GM23338 (cell line): ENCODE data around the gene TIE1. TPM values are rescaled to one million over a fixed set of nuclear protein-coding genes. Genes with fewer than 3 reads are reported as not detected.

Source experiments
- ATAC-seq: fragments of 200-7000 bp; cut with Tn5 transposase; 3 replicates; pipeline ENCODE4 v1.9.1; 2020
- DNase-seq: peaks from one replicate; pipeline ENCODE4 v3.0.0-alpha.2; 2015; ENCODE audit warnings: low spot score
- H2AFZ ChIP-seq: fragments of 200-600 bp; sonication (generic); 2 replicates; pipeline ENCODE4 v1.8.0; 2016; ENCODE audit warnings: antibody characterized with exemption, mild to moderate bottlenecking, moderate library complexity
- H3F3A ChIP-seq: fragments of 200-600 bp; sonication (generic); replicated peaks from 2 replicates; pipeline ENCODE4 v1.8.0; 2017; ENCODE audit warnings: antibody characterized with exemption, mixed run types, low read depth
- H3K27ac ChIP-seq: fragments of 200-600 bp; sonication (generic); 2 replicates; pipeline ENCODE4 v1.6.1; 2016; ENCODE audit warnings: low read depth
- H3K27me3 ChIP-seq: fragments of 200-600 bp; sonication (generic); 2 replicates; pipeline ENCODE4 v1.8.0; 2016; ENCODE audit warnings: mild to moderate bottlenecking, mixed run types, moderate library complexity; ENCODE audit not compliant: insufficient read depth
- H3K36me3 ChIP-seq: fragments of 200-600 bp; sonication (generic); 2 replicates; pipeline ENCODE4 v1.8.0; 2016; ENCODE audit warnings: mild to moderate bottlenecking; ENCODE audit not compliant: insufficient read depth
- H3K4me1 ChIP-seq: fragments of 200-600 bp; sonication (generic); 2 replicates; pipeline ENCODE4 v1.8.0; 2016; ENCODE audit warnings: mild to moderate bottlenecking, moderate library complexity; ENCODE audit not compliant: insufficient read depth
- H3K4me2 ChIP-seq: fragments of 200-600 bp; sonication (generic); 2 replicates; pipeline ENCODE4 v1.7.1; 2017; ENCODE audit warnings: mixed run types
- H3K4me3 ChIP-seq: fragments of 200-600 bp; sonication (generic); 2 replicates; pipeline ENCODE4 v1.6.1; 2016; ENCODE audit warnings: mixed run types
- H3K79me2 ChIP-seq: fragments of 200-600 bp; sonication (generic); replicated peaks from 2 replicates; pipeline ENCODE4 v1.8.0; 2017; ENCODE audit warnings: mild to moderate bottlenecking; ENCODE audit not compliant: insufficient read depth
- H3K9me2 ChIP-seq: fragments of 200-600 bp; sonication (generic); 2 replicates; pipeline ENCODE4 v1.8.0; 2017; ENCODE audit not compliant: insufficient read depth
- H4K20me1 ChIP-seq: fragments of 200-600 bp; sonication (generic); replicated peaks from 2 replicates; pipeline ENCODE4 v1.8.0; 2017; ENCODE audit warnings: mild to moderate bottlenecking; ENCODE audit not compliant: insufficient read depth
- H3K27ac Mint-ChIP-seq: 2 replicates; pipeline ENCODE4 v1.8.0; 2020; ENCODE audit warnings: inconsistent platforms, mild to moderate bottlenecking, moderate library complexity, mixed read lengths
- H3K27me3 Mint-ChIP-seq: 3 replicates; pipeline ENCODE4 v1.8.0; 2022; ENCODE audit warnings: low read depth, mild to moderate bottlenecking, moderate library complexity, mixed read lengths, inconsistent platforms; ENCODE audit not compliant: insufficient read depth, poor library complexity
- H3K36me3 Mint-ChIP-seq: 3 replicates; pipeline ENCODE4 v1.8.0; 2021; ENCODE audit warnings: low read depth, mild to moderate bottlenecking, inconsistent platforms, moderate library complexity, mixed read lengths
- H3K4me1 Mint-ChIP-seq: 3 replicates; pipeline ENCODE4 v1.8.0; 2020; ENCODE audit warnings: mild to moderate bottlenecking, inconsistent platforms, mixed read lengths
- H3K4me3 Mint-ChIP-seq: 3 replicates; pipeline ENCODE4 v1.8.0; 2021; ENCODE audit warnings: moderate library complexity, mild to moderate bottlenecking, inconsistent platforms, mixed read lengths
- H3K9me3 Mint-ChIP-seq: 3 replicates; pipeline ENCODE4 v1.8.0; 2020; ENCODE audit warnings: moderate library complexity, mild to moderate bottlenecking, inconsistent platforms, mixed read lengths
- CREB1 ChIP-seq: fragments of 250-450 bp; sonication (Bioruptor Pico); IDR thresholded peaks from 2 replicates; pipeline ENCODE4 v1.5.0; 2020; ENCODE audit warnings: low read depth, mild to moderate bottlenecking, moderate library complexity
- ETS1 ChIP-seq: IDR thresholded peaks from 2 replicates; pipeline ENCODE4 v1.6.1; 2016; ENCODE audit warnings: antibody characterized with exemption
- EZH2phosphoT487 ChIP-seq: fragments of 200-600 bp; sonication (generic); IDR thresholded peaks from one replicate; pipeline ENCODE4 v1.8.1; 2018; ENCODE audit warnings: antibody characterized with exemption; ENCODE audit not compliant: unreplicated experiment
- NANOG ChIP-seq: IDR thresholded peaks from 2 replicates; pipeline ENCODE4 v1.6.1; 2016; ENCODE audit warnings: antibody characterized with exemption, borderline replicate concordance
- ZNF114 ChIP-seq: fragments of 250-450 bp; sonication (Bioruptor Pico); IDR thresholded peaks from 2 replicates; pipeline ENCODE4 v1.5.0; 2020; ENCODE audit warnings: mild to moderate bottlenecking, moderate library complexity
- ZNF331 ChIP-seq: fragments of 250-450 bp; sonication (Bioruptor Pico); IDR thresholded peaks from 2 replicates; pipeline ENCODE4 v1.5.0; 2020; ENCODE audit warnings: low read depth, mild to moderate bottlenecking, moderate library complexity
- polyA plus RNA-seq: library from polyadenylated mRNA; unstranded; fragments of >200 nt; fragmentation: Nextera tagmentation; extraction: Ambion mirVana; gene quantifications from 2 replicates; pipeline ENCODE4 v1.2.1, GENCODE V29; 2016
- total RNA-seq: library from RNA; depleted of rRNA; stranded (reverse); fragments of >200 nt; shearing (Covaris generic); gene quantifications from 2 replicates; pipeline ENCODE4 v1.2.3, GENCODE V29; 2014
- TF ChIP-seq, protein P1 (sequence below): IDR thresholded peaks from one replicate; pipeline ENCODE4 v1.6.1; 2018; ENCODE audit warnings: antibody characterized with exemption; ENCODE audit not compliant: unreplicated experiment

Gene TIE1
- total and polyA plus RNA-seq, 2 experiments from 2014 or later: 0.37 to 2.3 TPM

DNA sequence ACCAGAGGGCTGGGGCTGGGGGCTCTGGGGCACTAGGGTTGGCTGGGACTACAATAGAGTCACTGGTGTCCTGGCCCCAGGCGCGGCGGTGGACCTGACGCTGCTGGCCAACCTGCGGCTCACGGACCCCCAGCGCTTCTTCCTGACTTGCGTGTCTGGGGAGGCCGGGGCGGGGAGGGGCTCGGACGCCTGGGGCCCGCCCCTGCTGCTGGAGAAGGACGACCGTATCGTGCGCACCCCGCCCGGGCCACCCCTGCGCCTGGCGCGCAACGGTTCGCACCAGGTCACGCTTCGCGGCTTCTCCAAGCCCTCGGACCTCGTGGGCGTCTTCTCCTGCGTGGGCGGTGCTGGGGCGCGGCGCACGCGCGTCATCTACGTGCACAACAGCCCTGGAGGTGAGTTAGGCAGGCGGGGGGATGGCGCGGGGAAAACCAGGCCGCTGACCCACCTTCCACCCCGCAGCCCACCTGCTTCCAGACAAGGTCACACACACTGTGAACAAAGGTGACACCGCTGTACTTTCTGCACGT is 4.1 kb downstream of the TIE1 start (continued):
- TF ChIP-seq ETS1: no peak
- no peak for TF ChIP-seq ZNF331 (CRISPR knock-in tag)
- no peak for TF ChIP-seq ZNF114
- TF ChIP-seq NANOG: no peak

- no peak overlapping the region for H3K4me2 ChIP-seq
- Mint-ChIP-seq H3K27ac (peak overlapping the region; percentile 17; the same call in 1 of the 2 replicates), H3K27me3 (peaks cover 16% of the 10 kb centered on the region), H3K4me1 (peaks cover 9% of the 10 kb centered on the region), H3K9me3 (no peaks in the 10 kb centered on the region), H3K4me3 (no peak overlapping the region), H3K36me3 (no peaks in the 10 kb centered on the region; the same call in 2 of the 3 replicates)
- no peaks in the 10 kb centered on the region for H3K79me2 ChIP-seq
- no peaks in the 10 kb centered on the region for H3F3A ChIP-seq
- no peaks in the 10 kb centered on the region for H3K36me3 ChIP-seq
- no peak overlapping the region for H3K27ac ChIP-seq
- H3K4me1 ChIP-seq: no peaks in the 10 kb centered on the region
- ATAC-seq: no peak
- DNase-seq: no peak
- H4K20me1 ChIP-seq: no peaks in the 10 kb centered on the region
- no peak overlapping the region for H2AFZ ChIP-seq
- no peaks in the 10 kb centered on the region for H3K27me3 ChIP-seq
- no peaks in the 10 kb centered on the region for H3K9me2 ChIP-seq
- no peak overlapping the region for H3K4me3 ChIP-seq
- TF ChIP-seq ZNF331 (CRISPR knock-in tag) (no peak), ETS1 (no peak), CREB1 (no peak)
These were observed 4.7 kb downstream of the TIE1 start for GRCh38 chr1:43305461-43305860.

DNA sequence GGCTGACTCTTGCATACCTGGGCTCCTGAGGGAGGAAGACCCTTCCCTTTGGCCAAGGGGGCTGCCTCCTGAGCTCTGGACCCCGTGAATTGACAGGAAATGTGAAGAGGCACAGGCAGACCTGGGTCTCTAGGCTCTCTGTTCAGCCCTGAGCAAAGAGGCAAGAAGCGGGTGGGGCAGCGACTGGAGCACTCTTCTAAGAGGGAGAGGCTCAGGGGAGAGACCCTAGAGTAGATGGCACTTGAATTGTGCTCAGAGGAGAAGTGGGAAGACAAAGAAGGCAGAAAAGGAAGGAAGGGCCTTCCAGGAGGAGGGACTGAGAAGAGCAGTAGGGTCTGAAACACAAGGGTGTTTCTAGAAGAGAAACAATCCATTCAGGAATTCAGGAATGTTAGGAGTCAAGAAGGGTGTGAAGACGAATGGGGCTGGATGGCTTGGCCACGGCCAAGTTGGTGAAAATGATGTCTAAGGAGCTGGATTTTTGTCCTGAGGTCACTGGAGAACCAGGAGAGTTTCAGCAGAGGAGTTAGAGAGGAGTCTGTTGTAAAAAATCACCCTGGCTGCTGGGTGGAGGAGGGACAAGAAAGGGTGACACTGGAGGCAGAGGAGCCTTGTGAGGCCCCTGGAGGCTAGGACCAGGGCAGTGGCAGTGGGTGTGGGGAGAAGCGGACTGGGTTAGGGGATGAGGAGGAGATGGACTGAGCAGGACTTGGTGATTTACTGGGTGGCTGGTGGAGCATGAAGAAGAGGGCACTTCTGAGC is 5.3 kb downstream of the TIE1 start:
- no peak for DNase-seq
- Histone ChIP-seq H3K27me3 (no peaks in the 10 kb centered on the region), H4K20me1 (no peaks in the 10 kb centered on the region), H3K4me2 (no peak overlapping the region), H3F3A (no peaks in the 10 kb centered on the region), H3K4me3 (no peak overlapping the region), H3K9me2 (no peaks in the 10 kb centered on the region), H3K36me3 (no peaks in the 10 kb centered on the region), H2AFZ (no peak overlapping the region), H3K27ac (no peak overlapping the region), H3K79me2 (no peaks in the 10 kb centered on the region), H3K4me1 (no peaks in the 10 kb centered on the region)
- Mint-ChIP-seq H3K27me3 (peaks cover 19% of the 10 kb centered on the region), H3K27ac (no peak overlapping the region), H3K4me3 (no peak overlapping the region; the same call in 2 of the 3 replicates), H3K36me3 (no peaks in the 10 kb centered on the region; the same call in 2 of the 3 replicates), H3K4me1 (peaks cover 9% of the 10 kb centered on the region), H3K9me3 (no peaks in the 10 kb centered on the region)
- no peak for ATAC-seq
- TF ChIP-seq EZH2phosphoT487 (no peak), CREB1 (no peak), ZNF114 (no peak), ZNF331 (CRISPR knock-in tag) (no peak)
- TF ChIP-seq, protein P1, sequence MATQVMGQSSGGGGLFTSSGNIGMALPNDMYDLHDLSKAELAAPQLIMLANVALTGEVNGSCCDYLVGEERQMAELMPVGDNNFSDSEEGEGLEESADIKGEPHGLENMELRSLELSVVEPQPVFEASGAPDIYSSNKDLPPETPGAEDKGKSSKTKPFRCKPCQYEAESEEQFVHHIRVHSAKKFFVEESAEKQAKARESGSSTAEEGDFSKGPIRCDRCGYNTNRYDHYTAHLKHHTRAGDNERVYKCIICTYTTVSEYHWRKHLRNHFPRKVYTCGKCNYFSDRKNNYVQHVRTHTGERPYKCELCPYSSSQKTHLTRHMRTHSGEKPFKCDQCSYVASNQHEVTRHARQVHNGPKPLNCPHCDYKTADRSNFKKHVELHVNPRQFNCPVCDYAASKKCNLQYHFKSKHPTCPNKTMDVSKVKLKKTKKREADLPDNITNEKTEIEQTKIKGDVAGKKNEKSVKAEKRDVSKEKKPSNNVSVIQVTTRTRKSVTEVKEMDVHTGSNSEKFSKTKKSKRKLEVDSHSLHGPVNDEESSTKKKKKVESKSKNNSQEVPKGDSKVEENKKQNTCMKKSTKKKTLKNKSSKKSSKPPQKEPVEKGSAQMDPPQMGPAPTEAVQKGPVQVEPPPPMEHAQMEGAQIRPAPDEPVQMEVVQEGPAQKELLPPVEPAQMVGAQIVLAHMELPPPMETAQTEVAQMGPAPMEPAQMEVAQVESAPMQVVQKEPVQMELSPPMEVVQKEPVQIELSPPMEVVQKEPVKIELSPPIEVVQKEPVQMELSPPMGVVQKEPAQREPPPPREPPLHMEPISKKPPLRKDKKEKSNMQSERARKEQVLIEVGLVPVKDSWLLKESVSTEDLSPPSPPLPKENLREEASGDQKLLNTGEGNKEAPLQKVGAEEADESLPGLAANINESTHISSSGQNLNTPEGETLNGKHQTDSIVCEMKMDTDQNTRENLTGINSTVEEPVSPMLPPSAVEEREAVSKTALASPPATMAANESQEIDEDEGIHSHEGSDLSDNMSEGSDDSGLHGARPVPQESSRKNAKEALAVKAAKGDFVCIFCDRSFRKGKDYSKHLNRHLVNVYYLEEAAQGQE: no peak
